ENCODE data around the gene THSD4. TPM values are rescaled to one million over a fixed set of nuclear protein-coding genes. Genes with fewer than 3 reads are reported as not detected.

Gene THSD4
- total and polyA plus RNA-seq, 5 donors from 2014 or later: not detected

DNA sequence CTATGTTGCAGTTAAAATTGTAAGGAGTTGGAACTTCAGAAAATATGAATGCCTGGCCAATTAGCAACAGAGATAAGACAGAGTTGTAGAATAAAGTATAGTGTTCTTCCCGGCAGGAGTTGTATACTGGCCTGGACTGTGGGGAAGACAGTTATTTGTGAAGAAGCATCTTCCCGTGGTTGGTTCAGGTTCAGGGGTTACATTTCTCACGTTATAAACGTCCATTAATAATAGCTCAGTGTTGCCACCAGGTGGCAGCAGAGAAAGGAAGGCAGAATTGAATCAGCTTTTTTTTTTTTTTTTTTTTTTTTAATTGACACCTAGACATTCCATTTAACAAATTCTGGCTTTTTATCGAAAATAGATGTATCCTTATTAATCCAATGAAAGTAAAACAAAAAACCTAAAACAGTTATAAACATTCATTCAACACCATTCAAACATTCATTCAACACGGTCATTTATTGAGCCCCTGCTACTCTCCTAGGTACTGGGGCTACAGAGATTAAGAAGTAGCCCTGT, 628.7 kb downstream of the THSD4 start:
- H3K27ac Mint-ChIP-seq: no peak overlapping the region
- H3K27me3 Mint-ChIP-seq: peaks cover 18% of the 10 kb centered on the region
- DNase-seq: peak; percentile 35 to 54 (median 53)
- H3K36me3 Mint-ChIP-seq: no peaks in the 10 kb centered on the region
- Histone ChIP-seq H3K36me3 (ENCODE audit: control insufficient read depth, insufficient read depth, low read length) (no peaks in the 10 kb centered on the region), H3K27me3 (ENCODE audit: control insufficient read depth, insufficient read depth, low read length) (peaks cover 3% of the 10 kb centered on the region), H3K27ac (ENCODE audit: insufficient read depth, low read length, poor library complexity, severe bottlenecking) (no peak overlapping the region), H3K4me1 (ENCODE audit: control insufficient read depth, insufficient read depth, low read length, poor library complexity, severe bottlenecking) (no peaks in the 10 kb centered on the region), H3K4me3 (ENCODE audit: low read depth, low read length) (no peak overlapping the region), H3K9me3 (ENCODE audit: control insufficient read depth in 2 of 2, low read length in 2 of 2) (no peaks in the 10 kb centered on the region)
- H3K4me1 Mint-ChIP-seq: peaks cover 0 to 5% (median 2%) of the 10 kb centered on the region in 4 donors
- no peak overlapping the region for H3K4me3 Mint-ChIP-seq
- no peak for ATAC-seq (ENCODE audit: low read depth in 2 of 2)
- no peaks in the 10 kb centered on the region for H3K9me3 Mint-ChIP-seq

DNA sequence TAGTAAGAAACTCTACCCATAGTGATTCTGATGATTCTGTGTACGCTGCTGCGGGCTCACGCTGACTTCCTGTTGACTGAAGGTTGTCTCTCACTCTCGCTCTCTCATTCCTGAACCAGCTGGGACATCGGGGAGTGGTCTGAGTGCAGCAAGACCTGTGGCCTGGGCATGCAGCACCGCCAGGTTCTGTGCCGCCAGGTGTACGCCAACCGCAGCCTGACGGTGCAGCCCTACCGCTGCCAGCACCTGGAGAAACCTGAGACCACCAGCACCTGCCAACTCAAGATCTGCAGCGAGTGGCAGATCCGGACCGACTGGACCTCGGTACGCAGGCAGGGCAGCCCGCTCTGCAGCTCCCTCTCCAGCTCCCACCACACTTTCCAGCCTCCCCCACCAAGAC, 631.4 kb downstream of the THSD4 start:
- H3K36me3 Mint-ChIP-seq: no peaks in the 10 kb centered on the region
- no peak overlapping the region for H3K4me3 Mint-ChIP-seq
- peak overlapping the region in 1 of 3 donors; percentile 84 for H3K27ac Mint-ChIP-seq
- Histone ChIP-seq H3K4me1 (ENCODE audit: control insufficient read depth, insufficient read depth, low read length, poor library complexity, severe bottlenecking) (no peaks in the 10 kb centered on the region), H3K9me3 (ENCODE audit: control insufficient read depth in 2 of 2, low read length in 2 of 2) (no peaks in the 10 kb centered on the region), H3K27ac (ENCODE audit: insufficient read depth, low read length, poor library complexity, severe bottlenecking) (no peak overlapping the region), H3K36me3 (ENCODE audit: control insufficient read depth, insufficient read depth, low read length) (no peaks in the 10 kb centered on the region), H3K4me3 (ENCODE audit: low read depth, low read length) (no peak overlapping the region), H3K27me3 (ENCODE audit: control insufficient read depth, insufficient read depth, low read length) (peaks cover 3% of the 10 kb centered on the region)
- DNase-seq (no peak), ATAC-seq (ENCODE audit: low read depth in 2 of 2) (no peak)
- no peaks in the 10 kb centered on the region for H3K9me3 Mint-ChIP-seq
- peaks cover 13% of the 10 kb centered on the region for H3K27me3 Mint-ChIP-seq
- peaks cover 0 to 5% (median 2%) of the 10 kb centered on the region in 4 donors for H3K4me1 Mint-ChIP-seq

DNA sequence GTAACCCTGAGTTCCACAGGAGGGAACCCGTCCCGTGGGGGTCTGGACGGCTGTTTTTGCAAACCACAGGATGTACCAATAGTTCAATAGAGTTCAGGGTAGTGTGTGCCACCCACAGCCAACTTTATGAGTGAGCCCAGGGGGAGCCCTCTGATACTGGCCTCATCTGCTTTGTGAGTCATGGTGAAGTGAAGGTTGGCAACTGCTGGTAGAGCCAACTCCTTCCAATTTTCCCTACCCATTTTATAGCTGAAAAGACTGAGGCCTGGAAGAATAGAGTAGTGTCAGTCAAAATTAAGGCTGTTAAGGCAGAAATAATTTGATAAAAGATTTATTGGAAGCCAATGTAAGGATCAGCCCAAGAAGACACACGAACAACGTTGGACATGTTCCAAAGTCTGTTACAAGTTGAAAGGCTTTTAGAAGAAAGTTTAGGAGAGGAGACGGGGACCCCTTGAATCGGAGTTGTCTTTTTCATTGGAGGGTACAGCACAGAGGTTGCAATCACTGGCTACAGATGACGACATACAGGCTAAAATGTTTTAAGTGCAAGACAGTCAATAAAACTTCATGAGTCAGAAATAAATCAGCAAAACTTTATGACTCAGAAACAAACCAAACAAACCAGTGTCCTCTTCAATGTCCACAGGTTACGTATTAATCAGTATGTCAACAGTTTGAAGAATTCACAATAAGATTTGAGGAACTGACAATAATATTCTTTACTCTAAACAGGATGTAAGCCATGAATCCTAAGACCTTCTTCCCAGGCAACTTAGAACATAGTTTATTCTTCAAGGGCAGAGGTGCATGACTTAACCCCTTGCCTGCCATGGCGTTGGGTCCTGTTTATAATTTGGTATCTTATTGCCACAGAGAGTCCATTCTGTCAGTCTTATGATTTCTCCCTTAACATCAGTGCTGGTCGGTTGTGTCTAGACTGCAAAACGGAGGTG, 632.1 kb downstream of the THSD4 start:
- H3K27ac Mint-ChIP-seq: peak overlapping the region in 1 of 3 donors; percentile 16
- DNase-seq: no peak
- H3K4me1 Mint-ChIP-seq: peaks cover 0 to 5% (median 2%) of the 10 kb centered on the region in 4 donors

DNA sequence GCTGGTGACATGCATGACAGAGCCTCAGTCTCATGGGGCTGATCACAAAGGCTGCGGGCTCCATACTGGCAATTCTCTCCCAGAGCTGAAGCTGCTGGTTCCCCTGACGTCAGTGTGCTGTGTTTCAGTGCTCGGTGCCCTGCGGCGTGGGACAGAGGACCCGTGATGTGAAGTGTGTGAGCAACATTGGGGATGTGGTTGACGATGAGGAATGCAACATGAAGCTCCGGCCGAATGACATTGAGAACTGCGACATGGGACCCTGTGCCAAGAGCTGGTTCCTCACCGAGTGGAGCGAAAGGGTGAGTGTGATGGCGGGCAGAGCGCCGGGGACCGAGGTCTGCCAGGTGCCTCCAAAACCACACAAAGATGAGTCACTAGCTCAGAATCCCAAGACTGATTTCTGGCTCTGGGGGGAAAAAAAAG, 633.0 kb downstream of the THSD4 start:
- H3K9me3 ChIP-seq (ENCODE audit: control insufficient read depth in 2 of 2, low read length in 2 of 2): no peaks in the 10 kb centered on the region
- no peaks in the 10 kb centered on the region for H3K4me1 ChIP-seq (ENCODE audit: control insufficient read depth, insufficient read depth, low read length, poor library complexity, severe bottlenecking)
- ATAC-seq (ENCODE audit: low read depth in 2 of 2) (no peak), DNase-seq (no peak)
- H3K27ac Mint-ChIP-seq: peak overlapping the region in 1 of 3 donors; percentile 16
- no peaks in the 10 kb centered on the region for H3K36me3 ChIP-seq (ENCODE audit: control insufficient read depth, insufficient read depth, low read length)
- H3K27me3 ChIP-seq (ENCODE audit: control insufficient read depth, insufficient read depth, low read length): peaks cover 3% of the 10 kb centered on the region
- H3K27ac ChIP-seq (ENCODE audit: insufficient read depth, low read length, poor library complexity, severe bottlenecking): no peak overlapping the region
- peaks cover 13% of the 10 kb centered on the region for H3K27me3 Mint-ChIP-seq
- no peaks in the 10 kb centered on the region for H3K9me3 Mint-ChIP-seq
- no peaks in the 10 kb centered on the region for H3K36me3 Mint-ChIP-seq
- H3K4me1 Mint-ChIP-seq: peaks cover 0 to 5% (median 2%) of the 10 kb centered on the region in 4 donors
- no peak overlapping the region for H3K4me3 ChIP-seq (ENCODE audit: low read depth, low read length)
- H3K4me3 Mint-ChIP-seq: no peak overlapping the region

More for the DNA sequence above, 632.1 kb downstream of the THSD4 start:
- Mint-ChIP-seq H3K36me3 (no peaks in the 10 kb centered on the region), H3K4me3 (no peak overlapping the region), H3K9me3 (no peaks in the 10 kb centered on the region), H3K27me3 (peaks cover 10% of the 10 kb centered on the region)
- H3K36me3 ChIP-seq (ENCODE audit: control insufficient read depth, insufficient read depth, low read length): no peaks in the 10 kb centered on the region
- H3K4me3 ChIP-seq (ENCODE audit: low read depth, low read length): no peak overlapping the region
- no peaks in the 10 kb centered on the region for H3K4me1 ChIP-seq (ENCODE audit: control insufficient read depth, insufficient read depth, low read length, poor library complexity, severe bottlenecking)
- no peak for ATAC-seq (ENCODE audit: low read depth in 2 of 2)
- H3K27me3 ChIP-seq (ENCODE audit: control insufficient read depth, insufficient read depth, low read length): peaks cover 3% of the 10 kb centered on the region
- no peaks in the 10 kb centered on the region for H3K9me3 ChIP-seq (ENCODE audit: control insufficient read depth in 2 of 2, low read length in 2 of 2)
- H3K27ac ChIP-seq (ENCODE audit: insufficient read depth, low read length, poor library complexity, severe bottlenecking): no peak overlapping the region

GRCh38 chr15:71749500-71749899, 634.2 kb downstream of the THSD4 start:
- Mint-ChIP-seq H3K9me3 (no peaks in the 10 kb centered on the region), H3K27me3 (peaks cover 13% of the 10 kb centered on the region), H3K4me1 (no peaks in the 10 kb centered on the region), H3K27ac (no peak overlapping the region), H3K4me3 (no peak overlapping the region), H3K36me3 (no peaks in the 10 kb centered on the region)
- no peak for DNase-seq
- Histone ChIP-seq H3K27ac (ENCODE audit: insufficient read depth, low read length, poor library complexity, severe bottlenecking) (no peak overlapping the region), H3K36me3 (ENCODE audit: control insufficient read depth, insufficient read depth, low read length) (no peaks in the 10 kb centered on the region), H3K4me3 (ENCODE audit: low read depth, low read length) (no peak overlapping the region), H3K27me3 (ENCODE audit: control insufficient read depth, insufficient read depth, low read length) (peaks cover 3% of the 10 kb centered on the region), H3K4me1 (ENCODE audit: control insufficient read depth, insufficient read depth, low read length, poor library complexity, severe bottlenecking) (no peaks in the 10 kb centered on the region), H3K9me3 (ENCODE audit: control insufficient read depth in 2 of 2, low read length in 2 of 2) (no peaks in the 10 kb centered on the region)
- ATAC-seq (ENCODE audit: low read depth in 2 of 2): no peak

DNA sequence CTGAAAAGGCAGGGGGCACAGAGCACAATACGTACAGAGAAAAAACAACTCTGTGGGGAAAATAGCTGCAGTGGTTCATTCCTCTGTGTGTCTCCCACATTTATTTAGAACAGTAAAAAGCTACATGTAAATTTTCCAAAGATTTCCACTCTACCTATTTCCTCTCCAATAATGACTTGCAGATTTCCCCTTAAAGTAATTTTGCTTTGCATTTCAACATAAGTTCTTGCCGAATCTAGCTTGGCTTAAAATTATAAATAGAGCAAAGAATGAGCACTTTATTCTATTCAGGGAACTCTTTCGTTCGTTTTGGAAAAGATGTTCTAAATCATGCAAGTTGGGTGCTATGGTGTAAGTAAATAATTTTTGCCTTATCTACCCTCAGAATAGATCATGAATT, 636.9 kb downstream of the THSD4 start:
- H3K27me3 ChIP-seq (ENCODE audit: control insufficient read depth, insufficient read depth, low read length): peaks cover 3% of the 10 kb centered on the region
- ATAC-seq (ENCODE audit: low read depth in 2 of 2) (no peak), DNase-seq (no peak)
- peaks cover 0 to 6% (median 0%) of the 10 kb centered on the region in 7 donors for H3K9me3 Mint-ChIP-seq
- no peak overlapping the region for H3K27ac Mint-ChIP-seq
- H3K4me1 ChIP-seq (ENCODE audit: control insufficient read depth, insufficient read depth, low read length, poor library complexity, severe bottlenecking): no peaks in the 10 kb centered on the region
- H3K9me3 ChIP-seq (ENCODE audit: control insufficient read depth in 2 of 2, low read length in 2 of 2): no peaks in the 10 kb centered on the region
- no peaks in the 10 kb centered on the region for H3K36me3 Mint-ChIP-seq
- H3K4me3 Mint-ChIP-seq: no peak overlapping the region
- H3K4me3 ChIP-seq (ENCODE audit: low read depth, low read length): no peak overlapping the region
- no peak overlapping the region for H3K27ac ChIP-seq (ENCODE audit: insufficient read depth, low read length, poor library complexity, severe bottlenecking)
- H3K27me3 Mint-ChIP-seq: peaks cover 13% of the 10 kb centered on the region
- H3K4me1 Mint-ChIP-seq: no peaks in the 10 kb centered on the region
- H3K36me3 ChIP-seq (ENCODE audit: control insufficient read depth, insufficient read depth, low read length): no peaks in the 10 kb centered on the region

- ATAC-seq (ENCODE audit: low read depth in 2 of 2) (no peak), DNase-seq (no peak)
- peaks cover 13% of the 10 kb centered on the region for H3K27me3 Mint-ChIP-seq
- Histone ChIP-seq H3K9me3 (ENCODE audit: control insufficient read depth in 2 of 2, low read length in 2 of 2) (no peaks in the 10 kb centered on the region), H3K36me3 (ENCODE audit: control insufficient read depth, insufficient read depth, low read length) (no peaks in the 10 kb centered on the region), H3K4me1 (ENCODE audit: control insufficient read depth, insufficient read depth, low read length, poor library complexity, severe bottlenecking) (no peaks in the 10 kb centered on the region), H3K4me3 (ENCODE audit: low read depth, low read length) (no peak overlapping the region), H3K27me3 (ENCODE audit: control insufficient read depth, insufficient read depth, low read length) (peaks cover 3% of the 10 kb centered on the region), H3K27ac (ENCODE audit: insufficient read depth, low read length, poor library complexity, severe bottlenecking) (no peak overlapping the region)
- no peak overlapping the region for H3K27ac Mint-ChIP-seq
- H3K9me3 Mint-ChIP-seq: peaks cover 0 to 6% (median 0%) of the 10 kb centered on the region in 7 donors
- no peaks in the 10 kb centered on the region for H3K4me1 Mint-ChIP-seq
- H3K36me3 Mint-ChIP-seq: no peaks in the 10 kb centered on the region
- no peak overlapping the region for H3K4me3 Mint-ChIP-seq
Observed at GRCh38 chr15:71752604-71753289, 637.5 kb downstream of the THSD4 start.
